Tibial nerve (tissue), 4 donors: ENCODE measurements around the gene GPC3. TPM values are rescaled to one million over a fixed set of nuclear protein-coding genes. Genes with fewer than 3 reads are reported as not detected.

Experiments used
- DNase-seq, 2 donors: peaks; one replicate each; pipeline ENCODE4 v3.0.0-alpha.2; 2019; ENCODE audit warnings: low spot score in 2 of 2
- H3K27ac ChIP-seq, 4 donors: fragments of 200-600 bp; sonication (generic) in 3 of 4; one replicate each; pipeline ENCODE4 v1.5.1; 2017 to 2019; ENCODE audit warnings: mild to moderate bottlenecking in 1 of 4
- H3K27me3 ChIP-seq, 2 donors: fragments of 200-600 bp; sonication (generic) in 1 of 2; one replicate each; pipeline versions ENCODE4 v1.5.1 to v1.6.0; 2017 to 2019
- H3K36me3 ChIP-seq, 3 donors: fragments of 200-600 bp; sonication (generic); one replicate each; pipeline ENCODE4 v1.5.1; 2018 to 2019
- H3K4me1 ChIP-seq, 4 donors: fragments of 200-600 bp; sonication (generic) in 3 of 4; one replicate each; pipeline ENCODE4 v1.5.1; 2017 to 2019
- H3K4me3 ChIP-seq, 4 donors: fragments of 200-600 bp; sonication (generic) in 3 of 4; one replicate each; pipeline ENCODE4 v1.5.1; 2017 to 2019; ENCODE audit warnings: mild to moderate bottlenecking in 1 of 4, moderate library complexity in 1 of 4
- H3K9me3 ChIP-seq, 4 donors: fragments of 200-600 bp; sonication (generic) in 3 of 4; one replicate each; pipeline ENCODE4 v1.5.1; 2017 to 2019
- EP300 ChIP-seq, 2 donors: sonication (generic); formaldehyde crosslinking; IDR thresholded peaks; one replicate each; pipeline ENCODE4 v1.6.1; 2017; ENCODE audit warnings: antibody characterized with exemption in 2 of 2, mild to moderate bottlenecking in 1 of 2
- POLR2A ChIP-seq, 2 donors: fragments of 450-650 bp; IDR thresholded peaks; one replicate each; pipeline ENCODE4 v1.6.1; 2017; ENCODE audit warnings: antibody characterized with exemption in 2 of 2, mild to moderate bottlenecking in 2 of 2, moderate library complexity in 2 of 2
- WGBS, 2 donors: methylation state at CpG; one replicate each; pipeline ENCODE4 v1.1.5; 2018; 5-methylcytosine and 5-hydroxymethylcytosine counted together
- total RNA-seq, 4 donors: library from RNA; depleted of rRNA; stranded (reverse); fragments of >200 nt; gene quantifications; one replicate each; pipeline ENCODE4 v1.1.0, GENCODE V29; 2016
- TF ChIP-seq, protein P1 (sequence below), 5 experiments: fragments of 200-600 bp in 3 of 5; fragments of 450-650 bp in 2 of 5; sonication (generic) in 3 of 5; IDR thresholded peaks; one replicate each; pipeline ENCODE4 v1.5.1; 2016 to 2019; ENCODE audit warnings: antibody characterized with exemption in 5 of 5, mild to moderate bottlenecking in 3 of 5, moderate library complexity in 2 of 5

GPC3 gene
- total RNA-seq, 4 donors from 2014 or later: 60.5 to 116 (median 72.8) TPM

DNA sequence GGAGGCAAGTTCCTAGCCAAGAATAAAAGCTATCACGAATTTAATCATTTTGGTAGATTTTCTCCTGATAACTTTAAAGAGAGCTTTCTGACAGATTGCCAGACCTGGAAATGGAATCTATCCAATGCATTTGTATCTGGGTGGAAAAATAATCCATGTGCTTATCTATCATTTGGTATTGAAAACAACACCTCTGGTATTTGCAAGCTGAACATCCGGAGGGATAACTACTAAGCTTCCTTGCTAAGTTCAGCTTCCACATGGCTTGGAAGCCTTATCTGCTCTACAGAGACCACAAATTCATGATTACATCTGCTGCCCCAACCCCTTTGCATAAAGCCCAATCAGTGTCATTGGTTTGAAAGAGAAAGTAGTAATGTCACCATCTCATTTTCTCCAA lies 230.7 kb downstream of the GPC3 start:
- TF ChIP-seq EP300 (IDR thresholded peaks at IDR 0.05) (no peak), POLR2A (IDR thresholded peaks at IDR 0.05) (no peak)
- TF ChIP-seq, protein P1, sequence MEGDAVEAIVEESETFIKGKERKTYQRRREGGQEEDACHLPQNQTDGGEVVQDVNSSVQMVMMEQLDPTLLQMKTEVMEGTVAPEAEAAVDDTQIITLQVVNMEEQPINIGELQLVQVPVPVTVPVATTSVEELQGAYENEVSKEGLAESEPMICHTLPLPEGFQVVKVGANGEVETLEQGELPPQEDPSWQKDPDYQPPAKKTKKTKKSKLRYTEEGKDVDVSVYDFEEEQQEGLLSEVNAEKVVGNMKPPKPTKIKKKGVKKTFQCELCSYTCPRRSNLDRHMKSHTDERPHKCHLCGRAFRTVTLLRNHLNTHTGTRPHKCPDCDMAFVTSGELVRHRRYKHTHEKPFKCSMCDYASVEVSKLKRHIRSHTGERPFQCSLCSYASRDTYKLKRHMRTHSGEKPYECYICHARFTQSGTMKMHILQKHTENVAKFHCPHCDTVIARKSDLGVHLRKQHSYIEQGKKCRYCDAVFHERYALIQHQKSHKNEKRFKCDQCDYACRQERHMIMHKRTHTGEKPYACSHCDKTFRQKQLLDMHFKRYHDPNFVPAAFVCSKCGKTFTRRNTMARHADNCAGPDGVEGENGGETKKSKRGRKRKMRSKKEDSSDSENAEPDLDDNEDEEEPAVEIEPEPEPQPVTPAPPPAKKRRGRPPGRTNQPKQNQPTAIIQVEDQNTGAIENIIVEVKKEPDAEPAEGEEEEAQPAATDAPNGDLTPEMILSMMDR (IDR thresholded peaks at IDR 0.05): no peak
- 64 to 79% methylated on average over 2 of the region's 2 CpGs for WGBS, 2 donors

DNA sequence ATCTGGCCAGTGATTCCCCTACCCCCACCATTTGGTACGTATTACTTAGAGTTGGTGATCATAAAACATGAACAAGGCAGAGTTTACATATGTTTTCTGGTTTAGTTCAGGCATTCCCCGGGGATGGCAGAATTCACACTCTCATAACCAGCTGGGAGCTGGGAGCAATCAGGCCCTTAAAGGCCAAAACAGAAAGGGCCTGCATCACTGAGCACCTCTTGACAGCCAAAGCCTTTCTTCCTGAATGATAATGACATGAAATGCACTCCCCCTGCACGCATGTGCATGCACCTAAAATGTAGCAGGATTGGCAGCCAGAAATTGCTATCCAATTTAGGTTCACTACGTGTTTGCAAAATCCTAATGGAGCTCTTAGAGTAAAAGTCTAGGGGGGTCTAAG lies 235.4 kb downstream of the GPC3 start:
- Histone ChIP-seq H3K27me3 (peaks cover 0 to 3% of the 10 kb centered on the region in 2 donors), H3K27ac (no peak overlapping the region), H3K36me3 (no peaks in the 10 kb centered on the region), H3K4me1 (no peaks in the 10 kb centered on the region), H3K9me3 (no peaks in the 10 kb centered on the region), H3K4me3 (no peak overlapping the region)
- TF ChIP-seq POLR2A (IDR thresholded peaks at IDR 0.05) (no peak), EP300 (IDR thresholded peaks at IDR 0.05) (no peak)
- TF ChIP-seq, protein P1 (IDR thresholded peaks at IDR 0.05): no peak
- DNase-seq: no peak
- WGBS, 2 donors: 65 to 74% methylated on average over 4 of the region's 4 CpGs

More for the DNA sequence above, 230.7 kb downstream of the GPC3 start:
- peaks cover 0 to 14% of the 10 kb centered on the region in 2 donors for H3K27me3 ChIP-seq
- no peak overlapping the region for H3K27ac ChIP-seq
- H3K4me3 ChIP-seq: no peak overlapping the region
- H3K36me3 ChIP-seq: no peaks in the 10 kb centered on the region
- H3K9me3 ChIP-seq: no peaks in the 10 kb centered on the region
- H3K4me1 ChIP-seq: no peaks in the 10 kb centered on the region
- no peak for DNase-seq

DNA sequence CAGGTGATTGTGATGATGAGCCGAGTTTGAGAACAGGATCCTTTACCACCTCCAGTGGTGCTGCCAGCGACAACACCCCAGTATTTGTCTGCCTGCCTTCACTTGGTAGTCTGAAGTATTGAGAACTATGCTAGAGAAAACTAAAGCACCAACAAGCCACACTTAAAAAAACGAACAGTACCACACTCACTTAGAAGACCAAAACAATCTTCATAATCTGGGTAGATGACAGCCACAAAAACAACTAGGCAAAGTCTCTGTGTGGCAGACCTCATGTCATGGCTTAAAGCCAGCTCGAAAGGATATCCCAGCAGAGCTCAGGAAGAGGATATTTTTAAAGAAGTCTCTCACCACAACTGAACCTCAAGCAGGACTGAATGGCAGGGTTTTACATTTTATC lies 236.0 kb downstream of the GPC3 start:
- no peaks in the 10 kb centered on the region for H3K4me1 ChIP-seq
- TF ChIP-seq, protein P1 (IDR thresholded peaks at IDR 0.05): no peak
- TF ChIP-seq EP300 (IDR thresholded peaks at IDR 0.05) (no peak), POLR2A (IDR thresholded peaks at IDR 0.05) (no peak)
- H3K36me3 ChIP-seq: no peaks in the 10 kb centered on the region
- peaks cover 0 to 3% of the 10 kb centered on the region in 2 donors for H3K27me3 ChIP-seq
- no peak overlapping the region for H3K4me3 ChIP-seq
- no peak overlapping the region for H3K27ac ChIP-seq
- DNase-seq: no peak
- no peaks in the 10 kb centered on the region for H3K9me3 ChIP-seq
- WGBS, 2 donors: 54 to 62% methylated on average over 4 of the region's 4 CpGs

DNA sequence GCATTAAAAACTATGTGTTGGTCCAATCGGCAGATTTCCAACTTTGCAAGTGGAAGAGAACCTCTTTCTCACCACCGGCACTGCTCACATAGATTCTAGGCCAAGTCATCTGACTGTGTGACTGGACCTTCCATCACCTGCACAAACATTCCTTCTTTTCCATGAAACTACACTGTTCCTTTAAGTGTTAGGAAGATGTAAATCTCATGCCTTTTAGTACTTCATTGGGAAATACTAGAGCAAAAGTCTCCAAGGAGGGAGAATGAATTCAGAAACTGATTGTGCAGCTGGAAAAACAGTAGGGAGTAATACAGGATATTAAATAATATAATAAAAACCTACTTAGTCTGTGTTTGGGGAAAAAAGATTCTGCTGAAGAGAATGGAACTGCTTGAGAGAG lies 238.2 kb downstream of the GPC3 start:
- WGBS, 2 donors: 43 to 64% methylated on average over 2 of the region's 2 CpGs

DNA sequence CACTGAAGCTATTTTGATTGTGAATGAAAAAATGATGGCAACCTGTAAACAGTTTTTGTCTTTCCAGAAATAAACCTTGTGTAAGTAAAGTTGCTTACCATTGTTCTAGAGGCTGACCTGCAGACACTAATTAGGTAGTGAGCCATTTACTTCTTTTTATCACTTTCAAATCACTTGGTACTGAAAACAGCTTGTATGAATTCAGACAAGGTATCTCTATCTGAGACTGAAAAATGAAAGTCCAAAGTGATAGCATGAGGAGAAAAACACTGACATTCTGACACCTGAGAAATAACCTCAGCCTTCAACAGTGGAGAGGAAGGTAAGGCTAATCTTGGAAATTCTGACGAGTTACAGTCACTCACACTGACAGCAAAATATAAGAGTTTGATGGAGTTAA lies 238.8 kb downstream of the GPC3 start:
- TF ChIP-seq POLR2A (IDR thresholded peaks at IDR 0.05) (no peak), EP300 (IDR thresholded peaks at IDR 0.05) (no peak)
- TF ChIP-seq, protein P1 (IDR thresholded peaks at IDR 0.05): no peak
- Histone ChIP-seq H3K27ac (no peak overlapping the region), H3K9me3 (no peaks in the 10 kb centered on the region), H3K27me3 (peaks cover 0 to 8% of the 10 kb centered on the region in 2 donors), H3K4me1 (no peaks in the 10 kb centered on the region), H3K4me3 (no peak overlapping the region), H3K36me3 (no peaks in the 10 kb centered on the region)
- no peak for DNase-seq
- 50 to 67% methylated on average over 1 of the region's 1 CpG for WGBS, 2 donors

More for the DNA sequence above, 238.2 kb downstream of the GPC3 start:
- Histone ChIP-seq H3K4me3 (no peak overlapping the region), H3K27me3 (peaks cover 0 to 8% of the 10 kb centered on the region in 2 donors), H3K36me3 (no peaks in the 10 kb centered on the region), H3K4me1 (no peaks in the 10 kb centered on the region), H3K27ac (no peak overlapping the region), H3K9me3 (no peaks in the 10 kb centered on the region)
- DNase-seq: no peak
- TF ChIP-seq, protein P1 (IDR thresholded peaks at IDR 0.05): no peak
- no peak for TF ChIP-seq EP300 (IDR thresholded peaks at IDR 0.05)
- TF ChIP-seq POLR2A (IDR thresholded peaks at IDR 0.05): no peak
